Measurements from ENCODE around the gene TMEM182. TPM values are rescaled to one million over a fixed set of nuclear protein-coding genes. Genes with fewer than 3 reads are reported as not detected.

TMEM182 gene
- polyA plus RNA-seq, 1 experiment: 2.6 TPM

DNA sequence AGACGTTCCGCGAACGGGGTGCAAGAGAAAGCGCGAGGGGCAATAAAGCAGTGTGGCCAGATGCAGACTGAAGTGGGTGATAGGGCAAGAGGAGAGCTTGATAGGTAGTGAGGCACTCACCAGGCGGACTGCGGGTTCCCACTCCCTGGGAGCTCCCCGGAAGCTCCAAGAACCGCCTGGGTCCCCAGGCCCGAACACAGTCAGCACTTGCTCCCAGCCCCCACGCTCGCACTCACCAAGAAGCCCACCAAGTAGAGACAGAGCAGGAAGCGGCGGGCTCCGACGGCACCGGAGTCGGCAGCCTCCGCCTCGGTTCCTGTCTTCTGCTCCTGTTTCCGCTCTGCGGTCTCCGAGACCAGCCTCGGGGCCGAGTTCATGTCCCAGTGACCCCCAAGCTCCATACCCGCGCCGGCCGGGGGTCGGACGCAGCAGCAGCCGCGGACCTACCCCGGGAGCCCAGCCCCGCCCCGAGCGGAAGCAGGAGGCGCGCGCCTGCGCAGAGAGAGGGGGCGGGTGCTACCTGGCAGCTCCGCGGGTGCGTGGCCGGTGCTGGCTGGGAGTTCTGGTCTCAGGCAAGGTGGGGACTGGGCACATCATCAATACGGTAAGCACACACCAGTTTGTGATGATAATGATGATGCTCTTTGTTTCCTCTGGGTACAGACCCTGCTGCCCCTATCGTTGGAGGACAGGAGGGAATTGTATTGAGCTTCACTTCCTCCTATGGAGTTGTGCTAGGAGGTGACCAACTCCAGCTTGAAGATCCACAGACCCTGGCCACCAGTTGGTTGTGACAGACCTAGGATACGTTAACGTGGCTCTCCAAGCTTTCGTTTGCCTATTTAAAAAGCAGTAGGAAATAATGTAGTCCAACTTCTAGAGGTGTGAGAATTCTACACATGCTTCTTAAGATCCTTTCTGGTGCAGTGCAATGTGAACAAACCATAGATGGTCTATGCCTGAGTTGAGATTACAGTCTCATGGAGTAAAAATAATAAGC, 25.1 kb upstream of the TMEM182 start:
- Histone ChIP-seq H3K27me3 (ENCODE audit: control insufficient read depth, insufficient read depth, low read length) (no peaks in the 10 kb centered on the region), H3K4me3 (ENCODE audit: low read depth, low read length) (peak overlapping the region; percentile 79), H3K36me3 (ENCODE audit: control insufficient read depth, insufficient read depth, low read length) (no peaks in the 10 kb centered on the region)
- ChIA-PET POLR2A (no interaction called here), CTCF (interaction anchor here (0.5 to 4.2 kb wide), 5 partner anchors 14 to 832 kb away, joined by 3 to 23 read pairs (median 7); no protein-coding TSS in a partner anchor)
- DNase-seq (ENCODE audit: low read depth): no peak
- TF ChIP-seq CTCF (IDR thresholded peaks at IDR 0.05; ENCODE audit: insufficient read depth, low read depth, low read length): peak; percentile 40; the same call in 1 of the 2 replicates

- no peak for TF ChIP-seq CTCF (IDR thresholded peaks at IDR 0.05; ENCODE audit: insufficient read depth, low read depth, low read length)
- Histone ChIP-seq H3K4me3 (ENCODE audit: low read depth, low read length) (no peak overlapping the region), H3K27me3 (ENCODE audit: control insufficient read depth, insufficient read depth, low read length) (no peaks in the 10 kb centered on the region), H3K36me3 (ENCODE audit: control insufficient read depth, insufficient read depth, low read length) (no peaks in the 10 kb centered on the region)
- ChIA-PET POLR2A (no interaction called here), CTCF (interaction anchor here (1.6 to 4.2 kb wide), 2 partner anchors 14 to 16 kb away, joined by 7 to 23 read pairs; no protein-coding TSS in a partner anchor)
- no peak for DNase-seq (ENCODE audit: low read depth)
These were observed 24.4 kb upstream of the TMEM182 start for GRCh38 chr2:102737431-102737830.

DNA sequence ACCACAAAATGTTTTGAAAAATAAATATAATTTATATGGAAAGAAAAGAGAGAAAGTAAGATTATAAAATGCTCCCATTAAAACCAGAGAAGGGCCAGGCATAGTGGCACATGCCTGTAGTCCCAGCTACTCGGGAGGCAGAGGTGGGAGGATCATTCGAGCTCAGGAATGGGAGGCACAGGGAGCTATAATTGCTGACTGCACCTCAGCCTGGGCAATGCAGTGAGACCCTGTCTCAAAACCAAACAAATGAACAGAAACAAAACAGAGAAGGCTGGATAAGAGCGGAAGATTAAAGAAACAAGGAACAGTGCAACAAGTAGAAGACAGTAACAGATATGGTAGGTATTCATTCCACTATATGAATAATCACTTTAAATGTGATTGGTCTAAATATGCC, 18.6 kb upstream of the TMEM182 start:
- CTCF ChIA-PET: interaction anchor here (1.0 to 1.9 kb wide), 4 partner anchors 10 to 63 kb away, joined by 3 to 12 read pairs (median 4); no protein-coding TSS in a partner anchor
- no peaks in the 10 kb centered on the region for H3K27me3 ChIP-seq (ENCODE audit: control insufficient read depth, insufficient read depth, low read length)

GRCh38 chr2:102748107-102748506, 13.7 kb upstream of the TMEM182 start:
- ChIA-PET POLR2A (no interaction called here), CTCF (interaction anchor here (1.0 to 1.3 kb wide), 3 partner anchors 31 to 58 kb away, joined by 3 to 6 read pairs (median 3); no protein-coding TSS in a partner anchor)
- no peaks in the 10 kb centered on the region for H3K27me3 ChIP-seq (ENCODE audit: control insufficient read depth, insufficient read depth, low read length)
- H3K4me3 ChIP-seq (ENCODE audit: low read depth, low read length): no peak overlapping the region
- no peaks in the 10 kb centered on the region for H3K36me3 ChIP-seq (ENCODE audit: control insufficient read depth, insufficient read depth, low read length)
- no peak for TF ChIP-seq CTCF (IDR thresholded peaks at IDR 0.05; ENCODE audit: insufficient read depth, low read depth, low read length)
- no peak for DNase-seq (ENCODE audit: low read depth)

More for the DNA sequence above, 18.6 kb upstream of the TMEM182 start:
- Histone ChIP-seq H3K4me3 (ENCODE audit: low read depth, low read length) (no peak overlapping the region), H3K36me3 (ENCODE audit: control insufficient read depth, insufficient read depth, low read length) (no peaks in the 10 kb centered on the region)
- TF ChIP-seq CTCF (IDR thresholded peaks at IDR 0.05; ENCODE audit: insufficient read depth, low read depth, low read length): no peak
- DNase-seq (ENCODE audit: low read depth): no peak
- POLR2A ChIA-PET: no interaction called here

GRCh38 chr2:102749938-102750337, 11.9 kb upstream of the TMEM182 start:
- DNase-seq (ENCODE audit: low read depth): no peak
- ChIA-PET CTCF (interaction anchor here (2.2 to 5.5 kb wide), 2 partner anchors 13 kb away, joined by 7 to 41 read pairs; partner anchors contain the start of gene TMEM182), POLR2A (no interaction called here)
- TF ChIP-seq CTCF (IDR thresholded peaks at IDR 0.05; ENCODE audit: insufficient read depth, low read depth, low read length): no peak
- no peaks in the 10 kb centered on the region for H3K36me3 ChIP-seq (ENCODE audit: control insufficient read depth, insufficient read depth, low read length)
- H3K4me3 ChIP-seq (ENCODE audit: low read depth, low read length): no peak overlapping the region
- H3K27me3 ChIP-seq (ENCODE audit: control insufficient read depth, insufficient read depth, low read length): no peaks in the 10 kb centered on the region

Data from BJ (cell line).